ENCODE data around the gene WDR12.
A peak's percentile ranks its signal among the peaks of the same experiment; 100 is the strongest.
"Not testable (repeated sequence)": the region's sequence is repeated elsewhere in the genome, so short reads cannot be mapped to it uniquely, and the experiment has no call there.

The WDR12 gene

GRCh38 chr2:202883987-202884675 is 27.3 kb downstream of the WDR12 start:
- DNase-seq (ENCODE audit: low spot score), result no peak

- DNase-seq (ENCODE audit: low spot score), result no peak
These were observed 29.9 kb downstream of the WDR12 start for GRCh38 chr2:202881570-202881969.

GRCh38 chr2:202877699-202878098 is 33.8 kb downstream of the WDR12 start:
- DNase-seq (ENCODE audit: low spot score), result no peak

- DNase-seq (ENCODE audit: low spot score), result peak; percentile 57
These were observed 40.0 kb downstream of the WDR12 start, which contains the start of gene ICA1L for GRCh38 chr2:202871300-202872141. ICA1L (minus strand) TSS chr2:202871766; CDS start chr2:202829009, 42,757 bp downstream.

GRCh38 chr2:202870431-202871299 is 40.8 kb downstream of the WDR12 start:
- peak; percentile 47 for DNase-seq (ENCODE audit: low spot score)

- no peak for DNase-seq (ENCODE audit: low spot score)
These were observed 49.5 kb downstream of the WDR12 start for GRCh38 chr2:202861987-202862386.

- DNase-seq (ENCODE audit: low spot score), result no peak
These were observed 52.9 kb downstream of the WDR12 start for GRCh38 chr2:202858601-202859000.

GRCh38 chr2:202849343-202849742 is 62.1 kb downstream of the WDR12 start:
- DNase-seq (ENCODE audit: low spot score), result not testable (repeated sequence)

GRCh38 chr2:202848813-202849212 is 62.7 kb downstream of the WDR12 start:
- DNase-seq (ENCODE audit: low spot score), result no peak

GRCh38 chr2:202847693-202848524 is 63.6 kb downstream of the WDR12 start:
- DNase-seq (ENCODE audit: low spot score), result no peak

- no peak for DNase-seq (ENCODE audit: low spot score)
These were observed 66.8 kb downstream of the WDR12 start for GRCh38 chr2:202844656-202845055.

GRCh38 chr2:202842690-202843089 is 68.8 kb downstream of the WDR12 start:
- DNase-seq (ENCODE audit: low spot score), result no peak

GRCh38 chr2:202841090-202841867 is 70.2 kb downstream of the WDR12 start:
- DNase-seq (ENCODE audit: low spot score), result no peak

- peak; percentile 43 for DNase-seq (ENCODE audit: low spot score)
These were observed 79.9 kb downstream of the WDR12 start for GRCh38 chr2:202831242-202832220.

GRCh38 chr2:202824901-202825300 is 86.6 kb downstream of the WDR12 start:
- DNase-seq (ENCODE audit: low spot score), result no peak
